Fibroblast of skin of back (primary cell): ENCODE results near the gene ACOXL.
A peak's percentile ranks its signal among the peaks of the same experiment; 100 is the strongest.

ENCODE experiments used
- DNase-seq: peaks from one replicate; pipeline ENCODE4 v3.0.0-alpha.2; 2013

The ACOXL gene

DNA sequence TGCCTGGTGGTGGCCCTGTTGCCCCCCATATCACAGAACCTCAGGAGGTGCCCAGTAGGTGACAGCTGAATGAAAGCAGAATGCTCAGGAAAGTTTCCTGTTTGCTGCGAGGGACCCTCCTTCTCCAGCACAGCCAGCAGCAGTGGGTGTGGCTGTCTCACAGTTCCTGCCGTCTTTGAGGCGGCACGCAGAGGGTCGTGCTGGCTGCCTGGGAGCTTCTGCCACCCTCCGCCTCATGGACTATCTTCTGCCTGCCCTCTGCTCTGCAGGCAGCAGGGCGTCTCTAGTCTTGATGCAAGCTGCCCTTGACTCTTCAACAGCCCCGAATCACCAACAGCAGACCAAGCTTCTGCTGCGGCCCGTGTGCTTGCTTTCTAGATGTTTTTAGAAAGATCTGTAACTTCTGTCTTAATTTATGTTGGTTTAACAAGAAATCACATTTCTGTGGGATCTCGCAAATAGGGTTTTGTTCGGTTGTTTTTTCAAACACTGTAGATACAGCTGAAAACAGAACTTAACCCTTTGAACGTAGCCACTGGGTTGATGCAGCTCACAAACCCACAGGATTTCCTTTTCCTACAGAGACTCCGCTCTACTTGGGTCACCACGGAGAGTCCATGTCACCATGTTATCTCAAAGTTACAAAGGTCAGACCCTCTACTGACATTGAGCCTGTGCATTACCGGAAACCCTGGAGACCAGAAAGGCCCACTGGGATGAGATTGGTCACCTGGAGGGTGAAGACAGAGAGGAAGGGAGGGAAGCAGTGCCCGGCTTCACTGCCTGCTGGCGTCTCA lies 144.9 kb downstream of the ACOXL start:
- no peak for DNase-seq

DNA sequence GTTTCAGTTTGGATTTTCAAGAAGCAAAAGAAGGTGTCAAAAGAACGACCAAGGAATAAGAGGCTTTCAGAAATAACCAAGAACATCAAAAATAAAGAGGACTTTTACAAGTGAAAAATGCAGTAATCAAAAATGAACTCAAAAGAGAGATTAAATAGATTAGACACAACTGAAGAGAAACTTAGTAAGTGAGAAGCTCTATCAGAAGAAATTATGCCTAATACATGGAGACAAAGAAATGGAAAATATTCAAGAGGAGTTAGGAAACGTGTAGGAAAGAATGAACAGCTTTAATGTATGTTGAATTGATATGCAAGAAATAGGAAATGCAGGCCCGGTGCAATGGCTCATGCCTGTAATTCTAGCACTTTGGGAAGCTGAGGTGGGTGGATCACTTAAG lies 145.8 kb downstream of the ACOXL start:
- no peak for DNase-seq

DNA sequence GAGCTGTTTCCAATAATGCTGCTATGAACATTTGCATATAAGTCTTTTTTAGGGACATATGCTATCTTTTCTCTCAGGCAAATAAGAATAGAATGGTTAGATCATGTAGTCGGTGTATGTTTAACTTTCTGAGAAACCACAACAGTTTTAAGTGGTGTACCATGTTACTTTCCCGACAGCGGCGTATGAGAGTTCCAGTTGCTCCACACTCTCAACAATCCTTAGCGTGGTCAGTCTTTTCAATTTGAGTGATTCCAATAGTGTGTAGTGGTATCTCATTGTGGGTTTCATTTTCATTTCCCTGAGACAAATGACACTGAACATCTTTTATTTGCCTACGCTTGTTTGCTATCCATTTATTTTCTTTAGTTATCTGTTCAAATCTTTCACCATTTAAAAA lies 149.5 kb downstream of the ACOXL start:
- no peak for DNase-seq

DNA sequence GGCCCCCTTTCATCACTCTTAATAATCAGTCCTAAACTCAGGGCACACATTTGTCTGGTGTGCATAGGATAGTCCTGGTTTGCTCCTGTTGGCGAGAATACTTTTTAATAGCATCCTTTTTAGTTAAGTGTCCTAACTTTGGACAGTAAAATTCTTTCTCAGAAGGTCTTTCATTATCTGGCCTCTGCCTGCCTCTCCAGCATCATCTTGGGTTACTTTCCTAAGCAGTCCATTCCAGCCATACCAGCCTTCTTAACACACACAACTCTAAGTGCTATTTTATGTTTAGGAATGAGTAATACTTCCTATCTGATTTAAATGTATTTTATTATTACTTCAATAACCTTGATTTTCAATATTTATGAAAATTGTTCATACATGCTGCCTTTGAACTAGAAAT lies 151.0 kb downstream of the ACOXL start:
- DNase-seq, result peak; percentile 58

DNA sequence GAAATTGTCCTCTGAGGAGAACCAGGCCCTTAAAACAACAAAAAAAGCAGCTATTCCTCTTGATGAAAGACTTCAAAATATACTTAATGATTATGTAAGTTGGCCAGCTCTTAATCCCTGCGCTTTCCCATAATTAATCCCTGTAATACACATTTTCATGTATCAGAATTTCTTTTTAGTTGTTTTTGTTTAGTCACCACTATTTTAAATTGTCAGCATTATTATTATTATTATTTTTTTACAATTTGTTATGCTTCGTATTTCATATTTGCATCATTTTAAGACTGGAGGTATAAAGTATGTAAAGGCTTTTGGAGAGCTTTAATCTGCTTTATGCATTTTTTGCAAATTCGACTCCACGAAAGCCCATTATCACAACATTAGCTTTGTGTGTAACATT lies 152.9 kb downstream of the ACOXL start:
- DNase-seq, result no peak

DNA sequence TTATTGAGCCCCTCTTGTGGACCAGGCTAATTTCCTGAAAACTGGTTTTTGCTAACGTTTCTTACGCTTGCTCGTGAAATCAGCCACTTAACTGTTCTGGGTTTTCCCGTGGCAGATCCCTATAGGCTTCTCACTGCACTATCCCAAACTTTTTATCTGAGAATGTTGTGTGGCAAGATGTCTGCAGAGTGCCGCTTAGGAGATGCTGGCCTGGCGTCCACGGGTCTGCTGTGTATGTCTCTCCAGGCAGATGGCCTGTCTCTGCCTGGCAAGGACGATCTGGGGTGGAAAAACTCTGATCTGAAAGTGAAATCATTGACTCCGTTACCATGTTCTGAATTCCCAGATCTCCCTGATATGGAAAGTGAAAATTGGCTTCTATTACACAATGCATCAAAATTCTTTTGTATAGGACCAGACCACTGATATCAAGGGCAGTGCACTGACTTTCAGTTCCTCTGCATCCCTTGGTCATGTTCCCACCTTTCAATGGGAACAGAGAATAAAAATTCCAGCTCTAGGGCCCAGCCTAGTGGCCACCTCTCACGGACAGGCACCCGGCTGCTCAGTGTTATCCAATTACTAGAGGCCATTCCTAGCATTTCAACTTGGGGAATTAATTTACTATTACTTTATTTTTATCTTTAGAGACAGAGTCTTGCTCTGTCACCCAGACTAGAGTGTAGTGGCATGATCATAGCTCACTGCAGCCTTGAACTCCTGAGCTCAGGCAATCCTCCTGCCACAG lies 154.6 kb downstream of the ACOXL start:
- DNase-seq, result no peak

DNA sequence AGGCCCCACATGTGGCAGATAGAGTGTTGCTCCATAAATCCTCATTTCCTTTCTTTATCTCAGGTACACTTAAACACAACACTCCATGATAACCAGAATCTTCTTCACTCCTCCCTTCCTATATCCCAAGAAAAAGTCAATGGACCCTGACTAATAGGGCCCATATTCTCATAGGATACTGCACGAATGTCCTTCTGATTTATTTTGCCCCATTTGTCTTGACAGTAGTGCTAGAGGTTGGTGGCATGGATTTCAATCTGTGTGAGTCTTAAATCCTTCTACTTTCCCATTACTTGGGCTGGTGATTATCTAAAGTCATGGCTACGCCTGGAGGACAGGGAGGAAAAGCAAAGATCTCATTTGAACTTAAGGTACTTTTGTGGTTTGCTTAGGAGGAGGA lies 156.0 kb downstream of the ACOXL start:
- no peak for DNase-seq

DNA sequence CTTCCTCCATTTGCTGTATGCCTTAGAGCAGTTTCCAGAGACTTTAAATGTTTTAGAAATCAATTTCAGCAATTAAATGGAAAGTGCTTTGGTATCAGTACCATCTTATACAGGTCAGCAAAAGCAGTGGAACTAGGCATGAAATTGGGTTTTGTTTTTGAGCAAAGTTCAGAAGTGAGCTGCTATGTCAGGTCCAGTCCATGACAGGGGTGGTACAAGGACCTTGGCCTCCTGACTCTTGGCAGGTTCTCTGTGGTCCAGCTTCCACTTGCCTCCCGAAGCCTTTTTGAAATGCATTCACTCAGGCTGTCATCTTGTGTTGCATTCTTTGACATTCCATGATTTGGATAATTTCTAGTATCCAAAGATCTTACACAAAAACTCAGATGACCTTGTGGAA lies 159.3 kb downstream of the ACOXL start:
- DNase-seq, result no peak

DNA sequence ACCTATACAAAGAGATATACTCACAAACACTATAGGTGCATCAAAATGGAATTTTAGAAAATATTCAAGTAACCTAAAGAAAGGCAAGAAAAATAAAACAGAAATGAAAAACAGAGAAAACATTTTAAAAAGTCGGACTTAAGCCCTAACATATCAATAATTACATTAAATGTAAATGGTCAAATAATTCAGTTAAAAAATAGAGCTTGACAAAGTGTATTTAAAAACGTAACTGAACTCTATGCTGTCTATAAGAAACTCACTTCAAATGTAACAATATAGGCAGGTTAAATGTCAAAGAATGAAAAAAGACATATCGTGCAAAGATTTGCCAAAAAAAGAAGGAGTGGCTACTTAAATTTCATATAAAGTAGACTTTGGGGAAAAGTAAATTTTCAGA lies 163.9 kb downstream of the ACOXL start:
- no peak for DNase-seq

DNA sequence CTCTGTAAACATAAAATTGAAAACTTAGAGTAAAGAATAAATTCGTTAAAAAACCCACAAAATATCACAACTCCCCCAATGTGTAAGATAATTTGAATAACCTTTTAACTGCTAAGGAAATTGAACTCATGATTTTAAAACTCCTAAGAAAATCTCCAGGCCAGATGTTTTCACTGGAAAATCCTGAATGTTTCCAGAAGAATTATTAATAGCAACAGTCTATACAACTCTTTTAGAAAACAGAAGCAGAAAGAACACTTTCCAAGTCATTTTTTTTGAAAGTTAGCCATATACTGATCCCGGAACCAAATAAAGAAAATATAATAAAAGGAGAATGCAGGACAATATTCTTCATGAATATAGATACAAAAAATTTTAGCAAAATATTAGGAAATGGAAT lies 165.6 kb downstream of the ACOXL start:
- DNase-seq, result no peak

DNA sequence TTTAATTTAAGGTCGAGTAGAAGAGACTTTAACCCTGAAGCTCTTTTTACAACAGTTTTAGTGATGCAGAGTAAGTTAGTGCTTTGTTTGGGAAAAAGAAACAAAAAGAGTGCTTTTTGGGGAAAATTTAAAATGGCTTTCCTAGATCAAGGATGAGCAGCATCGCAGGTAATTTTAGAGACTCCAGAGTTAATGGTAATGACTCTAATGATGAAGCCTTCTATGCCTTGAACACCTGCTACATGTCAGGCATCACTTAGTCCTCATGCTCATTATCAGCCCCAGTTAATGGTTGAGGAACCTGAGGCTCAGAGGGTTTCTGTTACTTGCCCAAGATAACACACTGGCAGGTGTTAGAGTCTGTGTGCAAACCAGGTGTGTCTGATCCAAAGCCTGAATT lies 167.8 kb downstream of the ACOXL start:
- no peak for DNase-seq

DNA sequence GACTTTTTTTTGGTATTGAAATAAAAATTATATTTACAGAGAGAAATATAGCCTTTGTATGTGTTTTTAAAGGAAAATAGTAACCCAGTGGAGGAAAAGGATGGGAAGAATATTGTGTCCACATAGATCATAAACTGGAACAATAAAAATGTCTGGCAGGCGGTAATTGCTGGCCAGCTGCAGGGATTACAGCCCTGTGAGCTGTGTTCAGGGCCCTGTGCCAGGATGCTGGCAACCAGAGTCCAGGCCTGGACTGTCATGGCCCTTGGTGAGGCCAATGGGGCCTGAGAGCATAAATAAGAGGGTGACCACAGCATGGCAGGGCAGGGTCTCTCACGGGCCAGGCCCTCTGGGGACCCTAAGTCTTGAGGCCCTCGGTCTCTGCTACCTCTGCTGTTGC lies 171.2 kb downstream of the ACOXL start:
- no peak for DNase-seq

DNA sequence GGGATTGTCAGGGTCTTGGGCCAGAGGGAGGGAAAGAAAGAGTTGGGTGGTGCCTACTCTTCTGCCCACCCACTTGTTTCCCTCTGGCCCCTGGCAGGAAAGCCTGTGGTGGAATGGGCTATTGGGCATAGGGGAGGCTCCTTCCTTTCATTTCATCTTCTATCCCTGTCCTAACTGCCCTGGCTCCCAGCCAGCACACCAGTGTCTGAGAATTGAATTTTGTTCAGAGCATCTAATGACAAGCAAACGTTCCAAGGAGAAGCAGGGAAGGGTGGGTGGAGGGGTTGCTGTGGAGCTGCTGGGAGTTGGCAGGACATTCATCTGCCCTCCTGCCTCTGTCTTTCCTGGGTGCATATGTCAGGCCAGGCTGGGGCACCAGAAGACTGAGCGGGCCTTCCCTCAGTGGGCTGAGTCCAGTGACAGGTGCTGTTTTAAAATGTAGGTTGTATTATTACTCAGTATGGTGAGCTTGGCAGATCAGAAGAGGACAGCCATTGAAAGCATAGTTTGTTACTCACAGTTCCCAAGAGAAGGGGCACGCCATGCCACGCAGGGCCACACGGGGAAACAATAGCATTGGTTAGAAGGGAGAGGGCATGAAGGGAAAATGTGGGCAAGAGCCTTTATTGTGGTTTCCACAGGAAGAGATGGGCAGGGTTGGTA lies 171.9 kb downstream of the ACOXL start:
- no peak for DNase-seq

DNA sequence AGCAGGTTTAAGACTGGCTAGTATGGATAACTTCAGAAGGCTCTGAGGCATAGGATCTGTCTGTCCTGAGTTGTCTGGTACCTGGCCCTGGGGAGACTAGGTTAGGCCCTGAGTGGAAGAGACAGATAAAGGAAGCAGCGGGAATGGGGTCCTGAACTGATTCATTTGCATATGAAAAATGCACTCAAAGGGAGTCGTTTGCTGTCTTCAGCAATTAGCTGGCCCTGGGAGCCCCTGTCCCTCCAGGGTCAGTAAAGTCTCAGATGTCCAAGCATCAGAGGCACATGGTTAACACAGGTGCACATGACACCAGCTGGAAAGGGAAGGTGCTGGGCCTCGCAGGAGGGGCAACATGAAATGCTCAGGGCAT lies 172.4 kb downstream of the ACOXL start:
- DNase-seq, result no peak

DNA sequence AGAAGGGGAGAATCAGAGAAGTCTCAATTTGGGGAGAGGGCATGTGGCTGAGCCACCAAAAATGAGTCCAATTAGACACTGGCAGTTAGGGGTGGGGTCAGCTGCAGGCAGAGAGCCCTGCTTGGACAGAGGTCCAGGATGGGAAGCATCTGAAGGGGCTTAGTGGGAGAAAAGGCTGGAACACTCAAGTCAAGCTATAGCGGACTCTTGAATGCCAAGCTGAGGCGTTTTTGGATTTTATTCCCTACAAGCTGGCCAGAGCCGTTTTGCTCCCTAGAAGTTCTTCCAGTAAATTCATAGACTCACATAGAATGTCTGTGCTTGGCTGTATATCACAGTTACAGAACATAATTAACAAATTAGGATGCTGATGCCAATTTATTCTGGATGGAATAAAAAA lies 172.8 kb downstream of the ACOXL start:
- DNase-seq, result no peak

DNA sequence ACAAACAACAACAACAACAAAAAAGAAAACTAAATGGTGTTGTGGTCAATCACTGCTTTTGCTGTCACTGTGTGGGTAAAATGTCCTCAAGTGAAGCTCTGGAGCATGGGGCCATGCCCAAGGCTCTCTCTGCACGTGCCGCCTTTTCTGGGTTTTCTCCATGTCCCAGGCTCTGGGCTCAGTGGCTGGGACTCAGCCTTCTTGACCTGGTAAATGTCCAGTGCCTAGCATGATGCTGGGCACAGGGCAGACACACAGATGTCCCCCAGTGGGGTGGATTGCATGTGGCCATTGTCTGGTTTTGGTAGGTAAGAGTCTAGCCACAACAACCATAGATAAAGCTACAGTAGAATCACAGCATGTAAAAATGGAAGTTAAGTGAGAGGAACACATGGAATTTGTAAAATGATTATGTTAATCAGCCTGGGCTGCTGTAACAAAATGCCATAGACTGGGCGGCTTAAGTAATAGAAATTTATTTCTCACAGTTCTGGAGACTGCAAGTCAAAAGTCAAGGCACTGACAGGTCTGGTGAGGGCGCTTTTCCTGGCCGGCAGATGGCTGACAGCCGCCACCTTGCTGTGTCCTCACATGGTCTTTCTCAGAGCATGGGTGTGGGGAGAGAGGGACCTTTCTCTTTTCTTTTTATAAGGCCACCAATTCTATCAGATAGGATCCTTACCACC lies 174.4 kb downstream of the ACOXL start:
- DNase-seq, result no peak

DNA sequence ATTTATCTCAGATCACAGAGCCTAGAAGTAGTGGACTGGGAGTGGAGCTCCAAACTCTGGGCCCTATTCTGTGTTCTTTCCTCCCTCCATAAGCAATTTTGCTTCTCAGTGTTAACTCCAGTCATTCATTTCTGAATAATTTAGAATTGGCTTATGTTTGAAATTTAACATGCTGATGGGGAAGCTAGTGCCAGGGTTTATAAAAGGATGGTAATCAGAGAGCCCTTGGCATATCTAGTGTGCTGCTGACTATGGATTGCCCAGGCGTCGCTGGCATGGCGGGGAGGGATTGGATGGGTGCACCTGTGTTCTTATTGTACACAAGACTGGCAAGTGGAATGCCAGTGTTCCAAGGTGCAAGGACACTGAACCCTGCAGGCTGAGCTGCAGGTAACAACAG lies 177.1 kb downstream of the ACOXL start:
- DNase-seq, result no peak

DNA sequence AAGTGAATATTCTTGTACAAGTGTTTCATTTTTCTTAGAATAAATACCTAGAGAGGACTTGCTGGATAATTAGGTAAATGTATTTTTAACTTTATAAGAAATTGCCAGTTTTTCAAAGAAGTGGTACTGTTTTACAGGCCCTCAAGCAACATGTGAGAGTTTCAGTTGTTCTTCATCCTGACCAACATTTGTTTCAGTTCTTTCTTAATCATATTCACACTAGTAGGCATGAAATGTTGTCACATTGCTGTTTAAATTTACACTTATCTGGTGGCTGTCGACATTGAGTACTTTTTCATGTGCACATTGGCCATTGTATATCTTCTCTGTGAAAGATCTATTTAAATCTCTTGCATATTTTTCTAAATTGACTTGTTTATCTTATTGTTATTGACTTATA lies 178.1 kb downstream of the ACOXL start:
- DNase-seq, result no peak

DNA sequence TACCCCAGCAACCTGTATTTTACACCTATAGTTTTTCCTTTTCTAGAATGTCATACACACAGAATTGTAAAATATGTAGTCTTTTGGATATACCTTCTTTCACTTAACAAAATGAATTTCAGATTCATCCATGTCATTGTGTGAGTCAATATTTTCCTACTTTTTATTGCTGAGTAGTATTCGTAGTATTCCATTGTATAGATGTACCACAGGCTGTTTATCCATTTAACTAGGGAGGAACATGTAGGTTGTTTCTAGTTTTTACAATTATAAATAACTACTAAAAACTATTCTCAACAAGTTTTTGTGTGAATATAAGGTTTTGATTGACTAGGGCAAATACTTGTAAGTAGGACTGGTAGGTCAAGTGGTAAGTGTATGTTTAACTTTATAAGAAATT lies 187.4 kb downstream of the ACOXL start:
- DNase-seq, result no peak

DNA sequence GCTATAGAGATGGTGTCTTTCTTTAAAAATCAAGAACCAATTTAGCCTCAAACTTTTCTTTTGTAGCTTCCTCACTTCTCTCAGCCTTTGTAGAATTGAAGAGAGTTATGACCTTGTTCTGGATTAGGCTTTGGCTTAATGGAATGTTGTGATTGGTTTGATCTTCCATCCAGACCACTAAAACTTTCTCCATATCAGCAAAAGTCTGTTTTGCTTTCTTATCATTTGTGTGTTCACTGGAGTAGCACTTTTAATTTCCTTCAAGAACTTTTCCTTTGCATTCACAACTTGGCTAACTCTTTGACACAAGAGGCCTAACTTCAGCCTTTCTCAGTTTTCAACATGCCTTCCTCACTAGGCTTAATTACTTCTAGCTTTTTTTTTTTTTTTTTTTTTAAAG lies 193.1 kb downstream of the ACOXL start:
- no peak for DNase-seq

DNA sequence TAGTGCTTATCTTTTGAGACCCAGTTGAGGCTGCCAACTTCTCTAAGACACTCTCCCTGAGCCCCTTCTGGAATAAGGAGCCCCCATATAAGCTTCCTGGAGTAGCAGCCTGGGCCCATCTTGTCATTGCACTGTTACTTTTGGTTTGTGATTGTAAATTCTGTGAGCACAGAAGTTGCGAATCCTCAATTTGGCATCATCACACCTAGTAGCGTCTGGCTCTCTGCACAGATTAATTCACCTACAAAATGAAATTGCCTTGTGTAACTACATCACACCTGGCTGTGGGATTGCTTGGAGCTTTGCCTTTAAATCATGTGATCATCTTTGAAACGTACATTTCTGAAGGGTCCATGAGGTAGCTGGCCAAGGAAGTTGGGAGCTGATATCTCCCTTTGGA lies 195.2 kb downstream of the ACOXL start:
- DNase-seq, result no peak

DNA sequence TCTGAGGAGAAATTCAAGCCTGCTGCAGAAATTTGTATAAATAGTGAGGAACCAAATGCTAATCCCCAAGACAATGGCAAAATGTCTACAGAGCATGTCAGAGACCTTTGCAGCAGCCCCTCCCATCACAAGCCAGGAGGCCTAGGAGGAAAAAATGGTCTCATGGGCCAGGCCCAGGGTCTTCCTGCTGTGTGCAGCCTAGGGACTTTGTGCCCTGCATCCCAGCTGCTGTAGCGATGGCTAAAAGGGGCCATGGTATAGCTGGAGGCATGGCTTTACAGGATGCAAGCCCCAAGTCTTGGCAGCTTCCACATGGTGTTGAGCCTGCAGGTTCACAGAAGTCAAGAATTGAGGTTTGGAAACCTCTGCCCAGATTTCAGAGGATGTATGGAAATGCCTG lies 197.2 kb downstream of the ACOXL start:
- no peak for DNase-seq

DNA sequence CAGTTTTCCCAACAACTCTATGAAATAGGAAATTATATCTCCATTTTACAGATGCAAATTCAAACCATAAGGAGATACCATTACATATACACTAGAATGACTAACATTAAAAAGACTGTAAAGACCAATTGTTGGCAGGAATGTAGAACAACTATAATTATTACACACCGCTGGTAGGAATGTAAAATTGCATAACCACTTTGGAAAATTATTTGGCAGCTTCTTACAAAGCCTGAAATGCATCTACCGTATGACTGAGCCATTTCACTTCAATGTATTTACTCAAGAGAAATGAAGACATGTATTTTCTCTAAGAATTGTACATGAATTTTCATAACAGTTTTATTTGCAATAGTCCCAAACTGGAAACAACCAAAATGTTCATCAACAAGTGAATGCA lies 199.3 kb downstream of the ACOXL start:
- peak; percentile 32 for DNase-seq
